SW480 (cell line): ENCODE data around the gene GTF2H2C.
"Not testable (repeated sequence)": the region's sequence is repeated elsewhere in the genome, so short reads cannot be mapped to it uniquely, and the experiment has no call there.

Source experiments
- DNase-seq: peaks from one replicate; pipeline ENCODE4 v3.0.0-alpha.2; 2016; ENCODE audit warnings: low spot score

GTF2H2C gene

GRCh38 chr5:69559908-69560330 lies at the start of gene GTF2H2C:
Gene GTF2H2C, plus strand, starts transcription at chr5:69560191. Its CDS starts 4,942 bp downstream, at chr5:69565133.
- peak; percentile 70 for DNase-seq

- DNase-seq = no peak
These were observed 49.3 kb upstream of the GTF2H2C start for GRCh38 chr5:69510694-69511093.

GRCh38 chr5:69512740-69513260 lies 47.2 kb upstream of the GTF2H2C start:
- no peak for DNase-seq

GRCh38 chr5:69515570-69515969 lies 44.4 kb upstream of the GTF2H2C start:
- DNase-seq = not testable (repeated sequence)

GRCh38 chr5:69516769-69517168 lies 43.2 kb upstream of the GTF2H2C start:
- no peak for DNase-seq

- DNase-seq = peak; percentile 56
These were observed 42.2 kb upstream of the GTF2H2C start for GRCh38 chr5:69517763-69518212.

GRCh38 chr5:69519285-69519684 lies 40.7 kb upstream of the GTF2H2C start:
- DNase-seq = no peak

GRCh38 chr5:69522035-69522434 lies 38.0 kb upstream of the GTF2H2C start:
- no peak for DNase-seq

GRCh38 chr5:69525490-69525889 lies 34.5 kb upstream of the GTF2H2C start:
- no peak for DNase-seq

GRCh38 chr5:69526660-69527059 lies 33.3 kb upstream of the GTF2H2C start:
- no peak for DNase-seq

GRCh38 chr5:69527128-69527770 lies 32.7 kb upstream of the GTF2H2C start:
- no peak for DNase-seq

- DNase-seq = no peak
These were observed 32.0 kb upstream of the GTF2H2C start for GRCh38 chr5:69528035-69528434.

GRCh38 chr5:69528609-69529008 lies 31.4 kb upstream of the GTF2H2C start:
- DNase-seq = no peak

- DNase-seq = no peak
These were observed 29.2 kb upstream of the GTF2H2C start for GRCh38 chr5:69530561-69531405.

GRCh38 chr5:69531406-69531801 lies 28.6 kb upstream of the GTF2H2C start:
- no peak for DNase-seq

GRCh38 chr5:69537911-69538310 lies 22.1 kb upstream of the GTF2H2C start:
- not testable (repeated sequence) for DNase-seq

- DNase-seq = not testable (repeated sequence)
These were observed 21.3 kb upstream of the GTF2H2C start for GRCh38 chr5:69538735-69539134.

- DNase-seq = not testable (repeated sequence)
These were observed 18.6 kb upstream of the GTF2H2C start for GRCh38 chr5:69541347-69541746.

- DNase-seq = not testable (repeated sequence)
These were observed 17.0 kb upstream of the GTF2H2C start for GRCh38 chr5:69542838-69543618.

GRCh38 chr5:69544602-69545001 lies 15.4 kb upstream of the GTF2H2C start:
- not testable (repeated sequence) for DNase-seq

- peak; percentile 9 for DNase-seq
These were observed 818 bp downstream of the GTF2H2C start for GRCh38 chr5:69560587-69561431.
